Liver (tissue), 9 donors: ENCODE measurements around the gene IP6K3. TPM values are rescaled to one million over a fixed set of nuclear protein-coding genes. Genes with fewer than 3 reads are reported as not detected.

ENCODE experiments used
- DNase-seq: peaks from one replicate; pipeline ENCODE4 v3.0.0-alpha.2; 2017; ENCODE audit warnings: low spot score
- H3K27ac ChIP-seq, 2 donors: one replicate each; pipeline ENCODE4 v1.7.0; 2013; ENCODE audit warnings: inconsistent platforms in 2 of 2, low read length in 2 of 2, control low read depth in 1 of 2, low read depth in 1 of 2, mild to moderate bottlenecking in 1 of 2
- H3K27me3 ChIP-seq, 4 donors: one replicate each; pipeline versions ENCODE4 v1.6.1 to v1.7.0; 2013; ENCODE audit warnings: low read length in 3 of 4, inconsistent platforms in 1 of 4, mild to moderate bottlenecking in 1 of 4, moderate library complexity in 1 of 4; ENCODE audit not compliant: control insufficient read depth in 4 of 4, insufficient read depth in 4 of 4
- H3K36me3 ChIP-seq, 4 donors: one replicate each; pipeline versions ENCODE4 v1.6.1 to v1.7.0; 2013; ENCODE audit warnings: low read length in 3 of 4, mild to moderate bottlenecking in 3 of 4, low read depth in 1 of 4, moderate library complexity in 1 of 4; ENCODE audit not compliant: control insufficient read depth in 4 of 4, insufficient read depth in 3 of 4
- H3K4me1 ChIP-seq, 4 donors: one replicate each; pipeline versions ENCODE4 v1.6.1 to v1.7.0; 2013; ENCODE audit warnings: low read length in 3 of 4, mild to moderate bottlenecking in 3 of 4, moderate library complexity in 1 of 4; ENCODE audit not compliant: control insufficient read depth in 4 of 4, insufficient read depth in 4 of 4
- H3K4me3 ChIP-seq, 3 donors: one replicate each; pipeline versions ENCODE4 v1.6.1 to v1.7.0; 2013; ENCODE audit warnings: low read length in 3 of 3, control low read depth in 1 of 3, low read depth in 1 of 3, mild to moderate bottlenecking in 1 of 3
- H3K9ac ChIP-seq, 2 donors: one replicate each; pipeline ENCODE4 v1.7.0; 2013; ENCODE audit warnings: low read length in 2 of 2, mild to moderate bottlenecking in 2 of 2, moderate library complexity in 2 of 2, control low read depth in 1 of 2, low read depth in 1 of 2
- H3K9me3 ChIP-seq, 4 donors: one replicate each; pipeline versions ENCODE4 v1.6.1 to v1.7.0; 2013; ENCODE audit warnings: low read length in 3 of 4; ENCODE audit not compliant: control insufficient read depth in 4 of 4
- ATF3 ChIP-seq: IDR thresholded peaks from 2 replicates; pipeline ENCODE4 v1.6.1; 2016; ENCODE audit warnings: antibody characterized with exemption
- FOXA2 ChIP-seq: IDR thresholded peaks from 2 replicates; pipeline ENCODE4 v1.6.1; 2016; ENCODE audit warnings: antibody characterized with exemption
- GABPA ChIP-seq, 2 donors: IDR thresholded peaks in 1 of 2; conservative IDR thresholded peaks in 1 of 2; 2 replicates each; pipeline ENCODE4 v1.6.1; 2016; ENCODE audit warnings: antibody characterized with exemption in 2 of 2, mild to moderate bottlenecking in 1 of 2, moderate library complexity in 1 of 2
- HNF4A ChIP-seq, 2 donors: conservative IDR thresholded peaks; 2 replicates each; pipeline ENCODE4 v1.6.1; 2016; ENCODE audit warnings: antibody characterized with exemption in 2 of 2, mild to moderate bottlenecking in 2 of 2
- JUND ChIP-seq, 2 donors: IDR thresholded peaks; 2 replicates each; pipeline ENCODE4 v1.6.1; 2016; ENCODE audit warnings: antibody characterized with exemption in 2 of 2
- MAX ChIP-seq: IDR thresholded peaks from 2 replicates; pipeline ENCODE4 v1.6.1; 2016; ENCODE audit warnings: antibody characterized with exemption
- NR2F2 ChIP-seq: IDR thresholded peaks from 2 replicates; pipeline ENCODE4 v1.6.1; 2016; ENCODE audit warnings: antibody characterized with exemption
- RAD21 ChIP-seq, 2 donors: IDR thresholded peaks; 2 replicates each; pipeline ENCODE4 v1.6.1; 2016; ENCODE audit warnings: antibody characterized with exemption in 2 of 2, mild to moderate bottlenecking in 2 of 2
- RXRA ChIP-seq, 2 donors: IDR thresholded peaks; 2 replicates each; pipeline ENCODE4 v1.6.1; 2017 to 2018; ENCODE audit warnings: antibody characterized with exemption in 2 of 2, mild to moderate bottlenecking in 1 of 2
- SP1 ChIP-seq: IDR thresholded peaks from 2 replicates; pipeline ENCODE4 v1.6.1; 2018; ENCODE audit warnings: antibody characterized with exemption, mild to moderate bottlenecking
- TAF1 ChIP-seq: conservative IDR thresholded peaks from 2 replicates; pipeline ENCODE4 v1.6.1; 2016; ENCODE audit warnings: antibody characterized with exemption, mild to moderate bottlenecking
- YY1 ChIP-seq: IDR thresholded peaks from 2 replicates; pipeline ENCODE4 v1.6.1; 2016; ENCODE audit warnings: antibody characterized with exemption, mild to moderate bottlenecking
- WGBS: extraction: QIAGEN DNeasy Blood & Tissue Kit; methylation state at CpG from one replicate; pipeline ENCODE4 v1.1.7; 2013; 5-methylcytosine and 5-hydroxymethylcytosine counted together
- polyA plus RNA-seq, 2 donors: library from polyadenylated mRNA; stranded (reverse) in 1 of 2; unstranded in 1 of 2; fragments of 200-250 nt in 1 of 2; fragments of >200 nt in 1 of 2; fragmentation: Nextera tagmentation in 1 of 2; extraction: Ambion mirVana in 1 of 2; gene quantifications; one replicate each; pipeline versions ENCODE4 v1.2.1 to v1.2.3, GENCODE V29; 2013 to 2015
- total RNA-seq, 2 donors: library from RNA; depleted of rRNA; stranded (reverse); fragments of >200 nt; gene quantifications; one replicate each; pipeline ENCODE4 v1.2.3, GENCODE V29; 2014
- TF ChIP-seq, protein P1 (sequence below): IDR thresholded peaks from 2 replicates; pipeline ENCODE4 v1.6.1; 2016; ENCODE audit warnings: antibody characterized with exemption
- TF ChIP-seq, protein P2 (sequence below): IDR thresholded peaks from 2 replicates; pipeline ENCODE4 v1.6.1; 2016; ENCODE audit warnings: antibody characterized with exemption, mild to moderate bottlenecking
- donor health status: healthy.
- donor health status: healthy.
- donor health status: healthy.
- donor health status: healthy.
- donor health status: healthy.

The IP6K3 gene
- total and polyA plus RNA-seq, 4 donors: 1.5 to 12.9 (median 6.7) TPM

GRCh38 chr6:33783781-33784520 lies 37.2 kb upstream of the IP6K3 start:
- H3K4me1 ChIP-seq: peaks cover 1 to 20% (median 15%) of the 10 kb centered on the region in 4 donors
- no peaks in the 10 kb centered on the region for H3K27me3 ChIP-seq
- H3K27ac ChIP-seq: no peak overlapping the region
- peaks cover 17 to 45% (median 30%) of the 10 kb centered on the region in 4 donors for H3K36me3 ChIP-seq
- H3K4me3 ChIP-seq: no peak overlapping the region
- TF ChIP-seq GABPA (IDR thresholded peaks at IDR 0.05 in 1 of 2, conservative IDR thresholded peaks at IDR 0.05 in 1 of 2): no peak
- TF ChIP-seq NR2F2: no peak
- TF ChIP-seq, protein P1, sequence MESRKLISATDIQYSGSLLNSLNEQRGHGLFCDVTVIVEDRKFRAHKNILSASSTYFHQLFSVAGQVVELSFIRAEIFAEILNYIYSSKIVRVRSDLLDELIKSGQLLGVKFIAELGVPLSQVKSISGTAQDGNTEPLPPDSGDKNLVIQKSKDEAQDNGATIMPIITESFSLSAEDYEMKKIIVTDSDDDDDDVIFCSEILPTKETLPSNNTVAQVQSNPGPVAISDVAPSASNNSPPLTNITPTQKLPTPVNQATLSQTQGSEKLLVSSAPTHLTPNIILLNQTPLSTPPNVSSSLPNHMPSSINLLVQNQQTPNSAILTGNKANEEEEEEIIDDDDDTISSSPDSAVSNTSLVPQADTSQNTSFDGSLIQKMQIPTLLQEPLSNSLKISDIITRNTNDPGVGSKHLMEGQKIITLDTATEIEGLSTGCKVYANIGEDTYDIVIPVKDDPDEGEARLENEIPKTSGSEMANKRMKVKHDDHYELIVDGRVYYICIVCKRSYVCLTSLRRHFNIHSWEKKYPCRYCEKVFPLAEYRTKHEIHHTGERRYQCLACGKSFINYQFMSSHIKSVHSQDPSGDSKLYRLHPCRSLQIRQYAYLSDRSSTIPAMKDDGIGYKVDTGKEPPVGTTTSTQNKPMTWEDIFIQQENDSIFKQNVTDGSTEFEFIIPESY: no peak
- TF ChIP-seq MAX: no peak
- no peak for TF ChIP-seq JUND (IDR thresholded peaks at IDR 0.05)
- no peak for TF ChIP-seq RAD21 (IDR thresholded peaks at IDR 0.05)
- no peak for TF ChIP-seq FOXA2
- no peak for TF ChIP-seq YY1
- 96% methylated on average over 10 of the region's 10 CpGs for WGBS
- no peak overlapping the region for H3K9ac ChIP-seq
- no peak for DNase-seq
- no peaks in the 10 kb centered on the region for H3K9me3 ChIP-seq

- Histone ChIP-seq H3K27me3 (no peaks in the 10 kb centered on the region), H3K36me3 (peaks cover 28 to 59% (median 43%) of the 10 kb centered on the region in 4 donors), H3K4me1 (peaks cover 1 to 14% (median 10%) of the 10 kb centered on the region in 4 donors), H3K27ac (no peak overlapping the region), H3K9ac (no peak overlapping the region), H3K4me3 (no peak overlapping the region), H3K9me3 (no peaks in the 10 kb centered on the region)
- DNase-seq: no peak
- WGBS: 98% methylated on average over 5 of the region's 5 CpGs
- TF ChIP-seq HNF4A (conservative IDR thresholded peaks at IDR 0.05) (no peak), FOXA2 (no peak), RAD21 (IDR thresholded peaks at IDR 0.05) (no peak), ATF3 (no peak), JUND (IDR thresholded peaks at IDR 0.05) (no peak), TAF1 (no peak), RXRA (IDR thresholded peaks at IDR 0.05) (no peak), SP1 (no peak)
- TF ChIP-seq, protein P2, sequence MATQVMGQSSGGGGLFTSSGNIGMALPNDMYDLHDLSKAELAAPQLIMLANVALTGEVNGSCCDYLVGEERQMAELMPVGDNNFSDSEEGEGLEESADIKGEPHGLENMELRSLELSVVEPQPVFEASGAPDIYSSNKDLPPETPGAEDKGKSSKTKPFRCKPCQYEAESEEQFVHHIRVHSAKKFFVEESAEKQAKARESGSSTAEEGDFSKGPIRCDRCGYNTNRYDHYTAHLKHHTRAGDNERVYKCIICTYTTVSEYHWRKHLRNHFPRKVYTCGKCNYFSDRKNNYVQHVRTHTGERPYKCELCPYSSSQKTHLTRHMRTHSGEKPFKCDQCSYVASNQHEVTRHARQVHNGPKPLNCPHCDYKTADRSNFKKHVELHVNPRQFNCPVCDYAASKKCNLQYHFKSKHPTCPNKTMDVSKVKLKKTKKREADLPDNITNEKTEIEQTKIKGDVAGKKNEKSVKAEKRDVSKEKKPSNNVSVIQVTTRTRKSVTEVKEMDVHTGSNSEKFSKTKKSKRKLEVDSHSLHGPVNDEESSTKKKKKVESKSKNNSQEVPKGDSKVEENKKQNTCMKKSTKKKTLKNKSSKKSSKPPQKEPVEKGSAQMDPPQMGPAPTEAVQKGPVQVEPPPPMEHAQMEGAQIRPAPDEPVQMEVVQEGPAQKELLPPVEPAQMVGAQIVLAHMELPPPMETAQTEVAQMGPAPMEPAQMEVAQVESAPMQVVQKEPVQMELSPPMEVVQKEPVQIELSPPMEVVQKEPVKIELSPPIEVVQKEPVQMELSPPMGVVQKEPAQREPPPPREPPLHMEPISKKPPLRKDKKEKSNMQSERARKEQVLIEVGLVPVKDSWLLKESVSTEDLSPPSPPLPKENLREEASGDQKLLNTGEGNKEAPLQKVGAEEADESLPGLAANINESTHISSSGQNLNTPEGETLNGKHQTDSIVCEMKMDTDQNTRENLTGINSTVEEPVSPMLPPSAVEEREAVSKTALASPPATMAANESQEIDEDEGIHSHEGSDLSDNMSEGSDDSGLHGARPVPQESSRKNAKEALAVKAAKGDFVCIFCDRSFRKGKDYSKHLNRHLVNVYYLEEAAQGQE: no peak
- TF ChIP-seq, protein P1: no peak
Observed at GRCh38 chr6:33782561-33782960, 35.9 kb upstream of the IP6K3 start.
